A673 (cell line): Measurements from ENCODE around the gene TRIM41. TPM values are rescaled to one million over a fixed set of nuclear protein-coding genes. Genes with fewer than 3 reads are reported as not detected.
A peak's percentile ranks its signal among the peaks of the same experiment; 100 is the strongest.

ENCODE experiments used
- BruUV-seq: library from RNA; stranded (reverse); fragments of 400-500 nt; replicated peaks from 2 replicates; lab custom pipeline; 2021; lab: Mats Ljungman, UMichigan
- CTCF ChIA-PET: fragments of 300-600 bp; sonication (Branson Sonifier 250); formaldehyde crosslinking; loops from one replicate; lab custom pipeline; 2022; ENCODE audit warnings: antibody characterized with exemption; lab: Charles Lee
- POLR2A ChIA-PET: fragments of 300-600 bp; sonication (Branson Sonifier 250); formaldehyde crosslinking; loops from one replicate; lab custom pipeline; 2022; ENCODE audit warnings: antibody characterized with exemption; ENCODE audit not compliant: low non-redundant PET; lab: Charles Lee
- DNase-seq: peaks from one replicate; pipeline ENCODE4 v3.0.0-alpha.2; 2015; ENCODE audit warnings: low spot score
- H3K27ac ChIP-seq: fragments of 200-600 bp; sonication (generic); 2 replicates; pipeline ENCODE4 v1.5.1; 2016; ENCODE audit warnings: mixed run types, low read depth, mild to moderate bottlenecking, mixed read lengths, antibody characterized with exemption, low read length; ENCODE audit not compliant: poor library complexity, severe bottlenecking
- H3K27me3 ChIP-seq: fragments of 200-600 bp; sonication (generic); replicated peaks from 2 replicates; pipeline ENCODE4 v1.6.1; 2017; ENCODE audit warnings: mixed run types, low read depth, mild to moderate bottlenecking, mixed read lengths, antibody characterized with exemption, low read length; ENCODE audit not compliant: insufficient read depth, poor library complexity
- H3K36me3 ChIP-seq: fragments of 200-600 bp; sonication (generic); 2 replicates; pipeline ENCODE4 v1.6.1; 2016; ENCODE audit warnings: mixed run types, mild to moderate bottlenecking, mixed read lengths, antibody characterized with exemption, low read length; ENCODE audit not compliant: insufficient read depth, poor library complexity, severe bottlenecking
- H3K4me1 ChIP-seq: fragments of 200-600 bp; sonication (generic); 2 replicates; pipeline ENCODE4 v1.6.1; 2017; ENCODE audit warnings: mixed run types, mild to moderate bottlenecking, mixed read lengths, antibody characterized with exemption, low read length; ENCODE audit not compliant: insufficient read depth, poor library complexity, severe bottlenecking
- H3K4me3 ChIP-seq: fragments of 200-600 bp; sonication (generic); 2 replicates; pipeline ENCODE4 v1.5.1; 2016; ENCODE audit warnings: low read depth, mixed run types, mild to moderate bottlenecking, mixed read lengths, low read length; ENCODE audit not compliant: poor library complexity, severe bottlenecking
- H3K9me3 ChIP-seq: fragments of 200-600 bp; sonication (generic); 2 replicates; pipeline ENCODE4 v1.6.1; 2016; ENCODE audit warnings: mixed run types, low read depth, mild to moderate bottlenecking, mixed read lengths, antibody characterized with exemption, low read length; ENCODE audit not compliant: poor library complexity, severe bottlenecking
- EZH2 ChIP-seq: fragments of 200-600 bp; sonication (generic); IDR thresholded peaks from 2 replicates; pipeline ENCODE4 v1.6.1; 2017; ENCODE audit warnings: borderline replicate concordance, low read depth, mild to moderate bottlenecking, mixed read lengths, antibody characterized with exemption, low read length; ENCODE audit not compliant: poor library complexity, severe bottlenecking
- intact Hi-C: fragments of 100-400 bp; cut with micrococcal nuclease; formaldehyde crosslinking; loops from one replicate; pipeline ENCODE4 v1.10.0; 2022; ENCODE audit not compliant: unreplicated experiment
- total RNA-seq: library from RNA; stranded (reverse); gene quantifications from 2 replicates; pipeline ENCODE4 v1.2.3, GENCODE V29; 2021
- TF ChIP-seq, protein P1 (sequence below): fragments of 300-800, 200-600 bp; sonication (generic); conservative IDR thresholded peaks from 2 replicates; pipeline ENCODE4 v1.5.1; 2017; ENCODE audit warnings: low read depth, mild to moderate bottlenecking, antibody characterized with exemption, low read length, moderate library complexity, mixed read lengths

Gene TRIM41
- total RNA-seq, 1 experiment from 2014 or later = 24.6 TPM

DNA sequence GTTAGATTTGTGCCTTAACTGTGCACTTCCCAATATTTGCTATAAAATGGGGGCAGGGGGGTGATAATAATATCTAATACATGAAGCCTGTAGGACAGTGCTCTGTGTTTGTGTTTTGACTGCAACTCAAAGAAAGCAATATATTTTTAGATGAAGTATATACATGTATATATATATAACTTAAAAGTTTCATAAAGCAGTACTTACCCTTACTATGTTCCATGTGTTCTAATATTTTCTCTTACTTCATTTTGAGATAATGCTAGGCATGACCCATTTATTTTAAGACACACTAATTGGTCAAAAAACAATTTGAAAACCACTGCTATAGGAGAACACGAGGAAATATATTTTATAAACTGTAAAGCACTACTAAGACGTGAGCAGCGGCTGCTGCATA lies 35.5 kb downstream of the TRIM41 start:
- TF ChIP-seq, protein P1, sequence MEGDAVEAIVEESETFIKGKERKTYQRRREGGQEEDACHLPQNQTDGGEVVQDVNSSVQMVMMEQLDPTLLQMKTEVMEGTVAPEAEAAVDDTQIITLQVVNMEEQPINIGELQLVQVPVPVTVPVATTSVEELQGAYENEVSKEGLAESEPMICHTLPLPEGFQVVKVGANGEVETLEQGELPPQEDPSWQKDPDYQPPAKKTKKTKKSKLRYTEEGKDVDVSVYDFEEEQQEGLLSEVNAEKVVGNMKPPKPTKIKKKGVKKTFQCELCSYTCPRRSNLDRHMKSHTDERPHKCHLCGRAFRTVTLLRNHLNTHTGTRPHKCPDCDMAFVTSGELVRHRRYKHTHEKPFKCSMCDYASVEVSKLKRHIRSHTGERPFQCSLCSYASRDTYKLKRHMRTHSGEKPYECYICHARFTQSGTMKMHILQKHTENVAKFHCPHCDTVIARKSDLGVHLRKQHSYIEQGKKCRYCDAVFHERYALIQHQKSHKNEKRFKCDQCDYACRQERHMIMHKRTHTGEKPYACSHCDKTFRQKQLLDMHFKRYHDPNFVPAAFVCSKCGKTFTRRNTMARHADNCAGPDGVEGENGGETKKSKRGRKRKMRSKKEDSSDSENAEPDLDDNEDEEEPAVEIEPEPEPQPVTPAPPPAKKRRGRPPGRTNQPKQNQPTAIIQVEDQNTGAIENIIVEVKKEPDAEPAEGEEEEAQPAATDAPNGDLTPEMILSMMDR = no peak
- TF ChIP-seq EZH2 = no peak
- BruUV-seq = no TSS peak
- POLR2A ChIA-PET = no interaction called here
- CTCF ChIA-PET = no interaction called here
- intact Hi-C loops = no loop called here
- Histone ChIP-seq H3K36me3 (peaks cover 23% of the 10 kb centered on the region), H3K4me1 (no peaks in the 10 kb centered on the region), H3K9me3 (no peaks in the 10 kb centered on the region), H3K27me3 (no peaks in the 10 kb centered on the region), H3K27ac (no peak overlapping the region), H3K4me3 (peak overlapping the region; percentile 98)
- no peak for DNase-seq

DNA sequence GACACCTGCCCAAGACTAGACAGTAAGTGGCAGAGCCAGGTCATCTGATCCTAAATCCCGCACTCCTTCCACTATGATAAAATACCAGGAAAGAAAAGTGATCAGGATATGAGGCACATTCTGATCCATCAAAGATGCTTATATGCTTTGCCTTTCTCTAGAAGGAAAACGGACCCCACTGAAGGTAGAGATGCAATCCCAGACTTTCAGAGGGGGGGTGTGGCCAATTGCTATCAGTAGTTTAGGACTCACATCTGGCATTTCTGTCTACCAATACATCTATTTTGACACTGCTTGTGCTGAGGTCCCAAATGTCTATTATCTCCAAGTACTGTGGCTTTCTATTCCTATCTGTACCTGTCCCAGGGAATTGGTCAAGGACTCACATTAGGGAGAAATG lies 36.2 kb downstream of the TRIM41 start:
- CTCF ChIA-PET = no interaction called here
- peaks cover 28% of the 10 kb centered on the region for H3K36me3 ChIP-seq
- POLR2A ChIA-PET = no interaction called here
- H3K27ac ChIP-seq = no peak overlapping the region
- no peaks in the 10 kb centered on the region for H3K27me3 ChIP-seq
- DNase-seq = no peak
- TF ChIP-seq, protein P1 = no peak
- no peak for TF ChIP-seq EZH2
- peak overlapping the region; percentile 98 for H3K4me3 ChIP-seq
- H3K9me3 ChIP-seq = no peaks in the 10 kb centered on the region
- intact Hi-C loops = no loop called here
- no TSS peak for BruUV-seq
- H3K4me1 ChIP-seq = no peaks in the 10 kb centered on the region

DNA sequence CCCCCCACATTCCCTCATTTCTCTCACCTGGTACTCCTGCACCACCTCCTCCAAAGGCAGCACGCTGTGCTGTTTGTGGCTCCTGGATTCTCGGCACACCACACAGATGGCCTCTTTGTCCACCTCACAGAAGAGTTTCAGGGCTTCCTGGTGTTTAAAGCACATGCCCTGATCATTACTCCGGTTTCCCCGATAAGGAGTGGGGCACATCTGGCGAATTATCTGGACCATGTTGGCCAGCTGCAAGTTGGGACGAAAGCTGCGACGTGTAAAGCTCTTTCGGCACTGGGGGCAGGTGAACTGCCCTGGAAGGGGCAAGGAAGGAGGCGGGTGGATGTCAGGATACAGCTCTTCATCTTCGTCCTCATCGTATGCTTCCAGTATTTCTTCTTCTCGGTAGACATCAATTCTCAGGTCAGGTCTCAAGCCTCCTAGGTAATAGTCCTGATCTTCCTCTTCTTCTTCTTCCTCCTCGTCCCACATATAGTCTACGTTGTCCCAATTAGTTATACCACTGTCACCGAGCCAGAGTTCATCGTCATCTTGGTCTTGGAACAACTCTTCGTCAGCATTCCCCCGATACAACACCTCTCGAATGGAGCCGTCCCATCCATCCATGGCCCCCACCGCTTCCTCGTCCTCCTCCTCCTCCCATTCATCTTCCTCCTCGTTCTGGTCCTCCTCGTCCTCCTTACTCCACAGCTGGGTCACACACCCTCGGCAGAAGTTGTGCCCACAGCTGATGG lies 37.1 kb downstream of the TRIM41 start:
- ChIA-PET POLR2A (no interaction called here), CTCF (no interaction called here)
- Histone ChIP-seq H3K9me3 (no peaks in the 10 kb centered on the region), H3K36me3 (peaks cover 24% of the 10 kb centered on the region), H3K4me3 (peak overlapping the region; percentile 98), H3K27me3 (no peaks in the 10 kb centered on the region), H3K4me1 (no peaks in the 10 kb centered on the region), H3K27ac (peak overlapping the region; percentile 98)
- BruUV-seq = TSS peak; percentile 41
- intact Hi-C loops = loop anchor here (2.0 kb wide), 1 partner anchor 75 kb away; no protein-coding TSS in a partner anchor
- DNase-seq = no peak
- TF ChIP-seq, protein P1 = no peak
- no peak for TF ChIP-seq EZH2
